Astrocyte (in vitro differentiated cells and primary cell): ENCODE results near the gene PTPRD. TPM values are rescaled to one million over a fixed set of nuclear protein-coding genes. Genes with fewer than 3 reads are reported as not detected.
"Not testable (repeated sequence)": the region's sequence is repeated elsewhere in the genome, so short reads cannot be mapped to it uniquely, and the experiment has no call there.

Experiments
- DNase-seq: peaks from one replicate; pipeline ENCODE4 v3.0.0-alpha.2; 2010; ENCODE audit warnings: low read depth
- FAIRE-seq: peaks from 2 replicates; lab custom pipeline; 2011; peaks lifted over from hg19 to GRCh38; lab: Jason Lieb, UNC
- H2AFZ ChIP-seq: 2 replicates; pipeline ENCODE4 v1.6.0; 2012; ENCODE audit warnings: low read depth, low read length, inconsistent platforms
- H3K27ac ChIP-seq: 2 replicates; pipeline ENCODE4 v1.5.1; 2011; ENCODE audit warnings: low read depth, low read length, inconsistent platforms
- H3K27me3 ChIP-seq: 2 replicates; pipeline ENCODE4 v1.6.0; 2011; ENCODE audit warnings: low read length, inconsistent platforms; ENCODE audit not compliant: insufficient read depth
- H3K36me3 ChIP-seq: 2 replicates; pipeline ENCODE4 v1.5.1; 2011; ENCODE audit warnings: low read length, inconsistent platforms; ENCODE audit not compliant: insufficient read depth
- H3K4me1 ChIP-seq: 2 replicates; pipeline ENCODE4 v1.5.1; 2011; ENCODE audit warnings: low read length, inconsistent platforms; ENCODE audit not compliant: insufficient read depth
- H3K4me2 ChIP-seq: 2 replicates; pipeline ENCODE4 v1.6.0; 2012; ENCODE audit warnings: low read length, inconsistent platforms
- H3K4me3 ChIP-seq: 2 replicates; pipeline ENCODE4 v1.5.1; 2011; ENCODE audit warnings: low read depth, mild to moderate bottlenecking, low read length, inconsistent platforms; ENCODE audit not compliant: insufficient read depth
- H3K79me2 ChIP-seq: 2 replicates; pipeline ENCODE4 v1.6.0; 2012; ENCODE audit warnings: mild to moderate bottlenecking, low read length, inconsistent platforms; ENCODE audit not compliant: insufficient read depth
- H3K9ac ChIP-seq: 2 replicates; pipeline ENCODE4 v1.6.0; 2012; ENCODE audit warnings: mild to moderate bottlenecking, low read length, inconsistent platforms
- H3K9me3 ChIP-seq: 2 replicates; pipeline ENCODE4 v1.5.1; 2012; ENCODE audit warnings: low read depth, mild to moderate bottlenecking, low read length, inconsistent platforms; ENCODE audit not compliant: insufficient read depth
- H4K20me1 ChIP-seq: 2 replicates; pipeline ENCODE4 v1.6.0; 2012; ENCODE audit warnings: low read length, inconsistent platforms; ENCODE audit not compliant: insufficient read depth
- H3K27ac Mint-ChIP-seq: one replicate; pipeline ENCODE4 v1.8.0; 2021; ENCODE audit warnings: mild to moderate bottlenecking, mixed read lengths; ENCODE audit not compliant: unreplicated experiment
- H3K27me3 Mint-ChIP-seq: one replicate; pipeline ENCODE4 v1.8.0; 2021; ENCODE audit warnings: low read depth, mixed read lengths; ENCODE audit not compliant: unreplicated experiment
- H3K36me3 Mint-ChIP-seq: one replicate; pipeline ENCODE4 v1.8.0; 2021; ENCODE audit warnings: low read depth, mixed read lengths; ENCODE audit not compliant: unreplicated experiment
- H3K4me1 Mint-ChIP-seq: one replicate; pipeline ENCODE4 v1.8.0; 2021; ENCODE audit warnings: low read depth, mixed read lengths; ENCODE audit not compliant: unreplicated experiment
- H3K4me3 Mint-ChIP-seq: one replicate; pipeline ENCODE4 v1.8.0; 2021; ENCODE audit warnings: mild to moderate bottlenecking, moderate library complexity, mixed read lengths; ENCODE audit not compliant: unreplicated experiment
- H3K9me3 Mint-ChIP-seq: one replicate; pipeline ENCODE4 v1.8.0; 2021; ENCODE audit warnings: mild to moderate bottlenecking, mixed read lengths; ENCODE audit not compliant: unreplicated experiment
- EZH2 ChIP-seq: IDR thresholded peaks from 2 replicates; pipeline ENCODE4 v1.6.1; 2012; ENCODE audit warnings: mild to moderate bottlenecking, low read length, inconsistent platforms; ENCODE audit not compliant: insufficient read depth
- total RNA-seq: library from RNA; stranded (reverse); gene quantifications from 2 replicates; pipeline ENCODE4 v1.2.1, GENCODE V29; 2021
- TF ChIP-seq, protein P1 (sequence below): IDR thresholded peaks from 2 replicates; pipeline ENCODE4 v1.5.1; 2011; ENCODE audit warnings: low read depth, mild to moderate bottlenecking, inconsistent platforms, low read length, moderate library complexity; ENCODE audit not compliant: insufficient read depth

Gene PTPRD
- total RNA-seq, 1 donor from 2014 or later = 88.1 TPM

DNA sequence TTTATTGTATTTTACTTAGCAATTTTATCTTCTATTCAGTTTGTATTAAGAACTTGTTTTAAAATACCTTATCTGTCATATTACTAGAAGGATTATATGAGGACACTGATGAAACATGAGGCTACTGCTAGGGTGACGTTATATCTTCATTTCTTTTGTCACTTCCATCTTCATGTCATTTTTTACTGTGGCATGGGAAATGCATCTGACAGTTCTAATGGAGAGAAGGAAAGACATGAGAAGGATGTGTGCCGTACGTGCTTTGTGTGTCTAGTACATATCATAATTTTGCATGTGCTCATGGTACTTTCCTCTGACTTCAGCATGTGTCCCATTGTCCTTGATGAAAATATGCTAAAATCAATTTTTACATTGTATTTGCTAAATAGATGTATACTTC, 258.2 kb downstream of the PTPRD start:
- H3K36me3 Mint-ChIP-seq = no peaks in the 10 kb centered on the region
- no peak overlapping the region for H3K27ac ChIP-seq
- H3K27ac Mint-ChIP-seq = no peak overlapping the region
- H3K4me1 Mint-ChIP-seq = no peaks in the 10 kb centered on the region
- H3K27me3 ChIP-seq = no peaks in the 10 kb centered on the region
- no peaks in the 10 kb centered on the region for H3K9me3 ChIP-seq
- no peak for TF ChIP-seq EZH2
- TF ChIP-seq, protein P1, sequence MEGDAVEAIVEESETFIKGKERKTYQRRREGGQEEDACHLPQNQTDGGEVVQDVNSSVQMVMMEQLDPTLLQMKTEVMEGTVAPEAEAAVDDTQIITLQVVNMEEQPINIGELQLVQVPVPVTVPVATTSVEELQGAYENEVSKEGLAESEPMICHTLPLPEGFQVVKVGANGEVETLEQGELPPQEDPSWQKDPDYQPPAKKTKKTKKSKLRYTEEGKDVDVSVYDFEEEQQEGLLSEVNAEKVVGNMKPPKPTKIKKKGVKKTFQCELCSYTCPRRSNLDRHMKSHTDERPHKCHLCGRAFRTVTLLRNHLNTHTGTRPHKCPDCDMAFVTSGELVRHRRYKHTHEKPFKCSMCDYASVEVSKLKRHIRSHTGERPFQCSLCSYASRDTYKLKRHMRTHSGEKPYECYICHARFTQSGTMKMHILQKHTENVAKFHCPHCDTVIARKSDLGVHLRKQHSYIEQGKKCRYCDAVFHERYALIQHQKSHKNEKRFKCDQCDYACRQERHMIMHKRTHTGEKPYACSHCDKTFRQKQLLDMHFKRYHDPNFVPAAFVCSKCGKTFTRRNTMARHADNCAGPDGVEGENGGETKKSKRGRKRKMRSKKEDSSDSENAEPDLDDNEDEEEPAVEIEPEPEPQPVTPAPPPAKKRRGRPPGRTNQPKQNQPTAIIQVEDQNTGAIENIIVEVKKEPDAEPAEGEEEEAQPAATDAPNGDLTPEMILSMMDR = no peak
- no peaks in the 10 kb centered on the region for H3K36me3 ChIP-seq
- H3K4me3 ChIP-seq = no peak overlapping the region
- H3K27me3 Mint-ChIP-seq = no peaks in the 10 kb centered on the region
- H2AFZ ChIP-seq = no peak overlapping the region
- DNase-seq = no peak
- no peaks in the 10 kb centered on the region for H3K4me1 ChIP-seq
- no peaks in the 10 kb centered on the region for H3K79me2 ChIP-seq
- no peak overlapping the region for H3K9ac ChIP-seq
- H4K20me1 ChIP-seq = no peaks in the 10 kb centered on the region
- no peak for FAIRE-seq
- no peak overlapping the region for H3K4me2 ChIP-seq
- no peaks in the 10 kb centered on the region for H3K9me3 Mint-ChIP-seq
- no peak overlapping the region for H3K4me3 Mint-ChIP-seq

DNA sequence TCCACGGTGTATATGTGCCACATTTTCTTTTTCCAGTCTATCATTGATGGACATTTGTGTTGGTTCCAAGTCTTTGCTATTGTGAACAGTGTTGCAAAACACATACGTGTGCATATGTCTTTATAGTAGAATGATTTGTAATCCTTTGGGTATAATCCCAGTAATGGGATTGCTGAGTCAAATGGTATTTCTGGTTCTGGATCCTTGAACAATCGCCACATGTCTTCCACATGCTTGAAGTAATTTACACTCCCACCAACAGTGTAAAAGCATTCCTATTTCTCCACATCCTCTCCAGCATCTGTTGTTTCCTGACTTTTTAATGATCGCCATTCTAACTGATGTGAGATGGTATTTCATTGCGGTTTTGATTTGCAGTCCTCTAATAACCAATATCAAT, 267.2 kb downstream of the PTPRD start:
- not testable (repeated sequence) for H3K4me3 Mint-ChIP-seq, H3K9me3 Mint-ChIP-seq, H3K4me1 Mint-ChIP-seq, H3K79me2 ChIP-seq, DNase-seq, H3K9me3 ChIP-seq, H3K36me3 ChIP-seq, H3K36me3 Mint-ChIP-seq, H3K9ac ChIP-seq, H2AFZ ChIP-seq, H3K4me3 ChIP-seq, H3K27me3 ChIP-seq, H3K4me2 ChIP-seq, FAIRE-seq, H3K27me3 Mint-ChIP-seq, H3K4me1 ChIP-seq, H4K20me1 ChIP-seq, H3K27ac ChIP-seq, H3K27ac Mint-ChIP-seq

DNA sequence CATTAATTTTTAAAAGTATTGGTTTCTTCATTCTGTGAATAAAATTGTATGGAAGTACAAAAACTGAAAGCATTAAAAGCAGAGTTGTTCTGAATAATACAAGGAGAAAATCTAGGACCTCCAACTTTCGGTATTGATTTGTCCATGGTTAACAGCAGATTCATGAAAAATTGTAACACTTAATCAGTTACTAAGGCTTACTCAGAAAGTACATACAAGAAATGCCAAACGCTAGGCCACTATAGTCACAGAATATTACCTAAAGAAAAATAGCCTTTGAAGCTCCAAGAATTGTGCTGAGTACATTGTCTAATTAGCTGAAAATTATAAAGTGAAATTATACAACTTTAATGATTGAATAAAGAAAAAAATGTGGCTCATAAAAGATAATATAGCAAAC, 271.7 kb downstream of the PTPRD start:
- no peak for FAIRE-seq
- H3K4me3 Mint-ChIP-seq = no peak overlapping the region
- H3K4me2 ChIP-seq = no peak overlapping the region

More for the DNA sequence above, 271.7 kb downstream of the PTPRD start:
- Histone ChIP-seq H3K9me3 (no peaks in the 10 kb centered on the region), H3K27ac (no peak overlapping the region), H3K27me3 (no peaks in the 10 kb centered on the region), H3K4me1 (no peaks in the 10 kb centered on the region), H3K79me2 (no peaks in the 10 kb centered on the region), H2AFZ (no peak overlapping the region), H3K36me3 (no peaks in the 10 kb centered on the region), H3K4me3 (no peak overlapping the region), H3K9ac (no peak overlapping the region), H4K20me1 (no peaks in the 10 kb centered on the region)
- H3K36me3 Mint-ChIP-seq = no peaks in the 10 kb centered on the region
- no peaks in the 10 kb centered on the region for H3K4me1 Mint-ChIP-seq
- H3K9me3 Mint-ChIP-seq = no peaks in the 10 kb centered on the region
- DNase-seq = no peak
- no peaks in the 10 kb centered on the region for H3K27me3 Mint-ChIP-seq
- no peak overlapping the region for H3K27ac Mint-ChIP-seq
- TF ChIP-seq EZH2 = no peak
- TF ChIP-seq, protein P1 = no peak
